LNCaP clone FGC (cell line): Measurements from ENCODE around the gene ARHGEF1.
A peak's percentile ranks its signal among the peaks of the same experiment; 100 is the strongest.

ENCODE experiments used
- DNase-seq: peaks from one replicate; pipeline ENCODE4 v3.0.0-alpha.2; 2011; ENCODE audit warnings: low read depth
- H3K4me3 ChIP-seq: 2 replicates; pipeline ENCODE4 v1.5.1; 2011; ENCODE audit warnings: mild to moderate bottlenecking, low read depth, low read length, control low read depth
- TF ChIP-seq, protein P1 (sequence below): IDR thresholded peaks from 2 replicates; pipeline ENCODE4 v1.5.1; 2012; ENCODE audit warnings: mild to moderate bottlenecking; ENCODE audit not compliant: control insufficient read depth, insufficient read depth; ENCODE audit errors: extremely low read depth

The ARHGEF1 gene

GRCh38 chr19:41853768-41854167 is 29.2 kb upstream of the ARHGEF1 start:
- no peak for DNase-seq
- H3K4me3 ChIP-seq = no peak overlapping the region
- TF ChIP-seq, protein P1, sequence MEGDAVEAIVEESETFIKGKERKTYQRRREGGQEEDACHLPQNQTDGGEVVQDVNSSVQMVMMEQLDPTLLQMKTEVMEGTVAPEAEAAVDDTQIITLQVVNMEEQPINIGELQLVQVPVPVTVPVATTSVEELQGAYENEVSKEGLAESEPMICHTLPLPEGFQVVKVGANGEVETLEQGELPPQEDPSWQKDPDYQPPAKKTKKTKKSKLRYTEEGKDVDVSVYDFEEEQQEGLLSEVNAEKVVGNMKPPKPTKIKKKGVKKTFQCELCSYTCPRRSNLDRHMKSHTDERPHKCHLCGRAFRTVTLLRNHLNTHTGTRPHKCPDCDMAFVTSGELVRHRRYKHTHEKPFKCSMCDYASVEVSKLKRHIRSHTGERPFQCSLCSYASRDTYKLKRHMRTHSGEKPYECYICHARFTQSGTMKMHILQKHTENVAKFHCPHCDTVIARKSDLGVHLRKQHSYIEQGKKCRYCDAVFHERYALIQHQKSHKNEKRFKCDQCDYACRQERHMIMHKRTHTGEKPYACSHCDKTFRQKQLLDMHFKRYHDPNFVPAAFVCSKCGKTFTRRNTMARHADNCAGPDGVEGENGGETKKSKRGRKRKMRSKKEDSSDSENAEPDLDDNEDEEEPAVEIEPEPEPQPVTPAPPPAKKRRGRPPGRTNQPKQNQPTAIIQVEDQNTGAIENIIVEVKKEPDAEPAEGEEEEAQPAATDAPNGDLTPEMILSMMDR = no peak

DNA sequence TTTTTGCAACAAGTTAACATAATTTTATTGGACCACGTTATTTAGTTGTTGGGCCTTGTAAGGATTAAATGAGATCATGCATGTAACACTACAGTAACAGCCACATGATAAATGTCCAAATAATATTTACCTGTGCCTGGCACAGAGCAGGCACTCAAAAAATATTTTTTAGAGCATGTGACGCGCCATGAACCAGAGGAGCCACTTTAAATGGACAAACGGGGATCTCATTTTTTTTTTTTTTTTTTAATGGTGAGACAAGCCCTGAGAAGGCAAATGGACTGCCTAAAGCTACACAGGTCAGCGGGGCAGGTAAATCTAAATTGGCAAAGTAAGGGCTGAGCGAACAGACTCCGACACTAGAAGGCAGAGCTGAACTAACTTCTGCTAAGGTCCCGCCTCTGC is 23.8 kb upstream of the ARHGEF1 start:
- TF ChIP-seq, protein P1 = 0 out of 2 replicates have a peak, but pooled peaks have one; percentile 26

DNA sequence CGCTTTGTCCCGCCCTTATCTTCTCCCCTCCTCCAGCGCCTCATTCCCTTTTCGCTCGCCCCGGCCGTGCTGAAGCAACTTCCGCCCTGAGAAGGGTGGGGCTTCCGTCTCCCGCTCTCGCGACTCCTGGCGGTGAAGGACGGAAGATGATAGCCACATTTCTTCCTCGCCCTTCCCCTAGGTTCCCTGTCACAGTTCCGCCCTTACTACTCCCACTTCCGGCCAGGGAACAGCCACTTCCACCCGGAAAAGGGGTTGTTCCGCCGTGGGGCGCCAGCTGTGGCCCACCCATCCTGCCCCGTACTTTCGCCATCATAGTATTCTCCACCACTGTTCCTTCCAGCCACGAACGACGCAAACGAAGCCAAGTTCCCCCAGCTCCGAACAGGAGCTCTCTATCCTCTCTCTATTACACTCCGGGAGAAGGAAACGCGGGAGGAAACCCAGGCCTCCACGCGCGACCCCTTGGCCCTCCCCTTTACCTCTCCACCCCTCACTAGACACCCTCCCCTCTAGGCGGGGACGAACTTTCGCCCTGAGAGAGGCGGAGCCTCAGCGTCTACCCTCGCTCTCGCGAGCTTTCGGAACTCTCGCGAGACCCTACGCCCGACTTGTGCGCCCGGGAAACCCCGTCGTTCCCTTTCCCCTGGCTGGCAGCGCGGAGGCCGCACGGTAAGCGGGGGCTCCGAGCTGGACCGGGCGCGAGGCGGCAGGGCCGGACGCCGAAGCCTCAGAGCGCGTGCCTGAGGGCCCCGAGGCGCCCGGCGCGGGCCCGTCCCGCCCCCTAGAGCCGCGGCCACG is 23.2 kb upstream of the ARHGEF1 start, which contains the start of gene RPS19:
Gene RPS19, plus strand, starts transcription at position 638 of the 801 bp plus-strand sequence. CDS start 520 bp downstream, outside the sequence.
- peak within 1 kb of the TSS; percentile 92 for H3K4me3 ChIP-seq
- TF ChIP-seq, protein P1 = no peak
- DNase-seq = peak; percentile 89

More for the DNA sequence above, 23.8 kb upstream of the ARHGEF1 start:
- DNase-seq = no peak
- peak overlapping the region; percentile 7 for H3K4me3 ChIP-seq

- H3K4me3 ChIP-seq = peak overlapping the region; percentile 92
- no peak for DNase-seq
- TF ChIP-seq, protein P1 = no peak
Measured at GRCh38 chr19:41860419-41861115, 22.4 kb upstream of the ARHGEF1 start.

DNA sequence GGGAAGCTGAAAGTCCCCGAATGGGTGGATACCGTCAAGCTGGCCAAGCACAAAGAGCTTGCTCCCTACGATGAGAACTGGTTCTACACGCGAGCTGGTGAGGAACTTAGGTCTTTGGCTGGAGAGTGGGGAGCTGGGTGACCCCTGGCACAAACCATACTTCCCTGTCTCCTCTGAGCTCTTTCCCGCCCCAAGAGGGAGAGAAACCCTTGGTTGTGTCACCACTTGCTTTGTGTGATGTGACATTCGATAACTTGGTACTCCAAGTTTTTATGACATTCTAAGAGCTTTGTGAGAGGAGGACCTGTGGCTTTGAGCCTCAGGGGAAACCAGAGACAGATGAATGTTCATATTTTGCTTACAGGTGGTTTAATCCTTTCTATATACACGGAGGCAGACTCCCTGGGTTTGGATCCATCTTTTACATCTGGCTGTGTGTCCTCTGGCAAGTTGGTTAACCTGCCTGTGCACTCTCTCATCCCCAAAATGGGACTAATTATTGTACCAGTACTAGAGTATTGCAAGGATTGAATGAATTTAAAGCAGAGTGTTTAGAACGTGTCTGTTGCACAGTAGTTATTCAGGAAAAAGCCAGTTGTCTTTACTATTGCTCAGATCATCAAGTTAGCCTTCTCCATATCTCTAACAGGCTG is 21.7 kb upstream of the ARHGEF1 start:
- TF ChIP-seq, protein P1 = no peak
- no peak for DNase-seq
- peak overlapping the region; percentile 92 for H3K4me3 ChIP-seq

DNA sequence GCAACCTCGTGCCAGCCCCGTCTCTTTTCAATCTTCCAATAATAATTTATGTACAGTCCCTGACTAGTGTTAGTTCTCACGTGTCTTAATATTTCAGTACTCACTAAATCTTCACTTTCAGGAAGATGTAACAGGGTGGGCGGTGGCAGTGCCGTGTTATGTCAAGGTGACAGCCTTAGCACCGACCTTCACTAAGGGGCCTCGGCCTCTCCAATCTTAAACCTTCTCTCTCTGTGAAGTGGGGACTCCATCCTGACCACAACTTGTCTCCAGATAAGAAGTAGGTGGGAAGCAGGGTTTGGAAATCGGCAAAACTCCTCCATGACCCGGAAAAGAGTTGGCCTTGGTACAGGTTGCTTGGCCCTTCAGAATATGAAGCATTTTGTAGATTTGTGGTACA is 21.1 kb upstream of the ARHGEF1 start:
- TF ChIP-seq, protein P1 = no peak
- peak overlapping the region; percentile 92 for H3K4me3 ChIP-seq
- no peak for DNase-seq
